ENCODE data around the gene NTF3. TPM values are rescaled to one million over a fixed set of nuclear protein-coding genes. Genes with fewer than 3 reads are reported as not detected.
A peak's percentile ranks its signal among the peaks of the same experiment; 100 is the strongest.

The NTF3 gene
- total RNA-seq, 1 donor from 2014 or later, result 8.6 TPM

DNA sequence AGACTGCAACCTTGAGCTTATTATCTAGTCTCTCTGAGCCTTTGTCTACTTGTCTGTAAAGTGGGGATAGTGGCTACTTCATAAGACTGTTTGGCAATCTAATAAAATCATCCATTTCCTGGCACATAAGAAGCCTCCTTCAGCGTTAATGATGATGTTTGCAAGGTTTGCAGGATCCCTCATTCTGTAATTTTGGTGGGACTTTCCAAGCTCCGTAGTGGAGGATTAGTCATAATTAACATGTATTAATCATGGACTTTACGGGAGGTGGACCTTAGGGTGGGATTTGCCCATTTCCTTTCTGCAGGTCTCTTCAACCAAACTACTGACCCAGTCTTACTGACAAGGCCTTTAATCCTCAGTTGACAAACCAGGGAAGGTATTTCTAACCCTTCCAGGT, 66.2 kb downstream of the NTF3 start:
- TF ChIP-seq CTCF (IDR thresholded peaks at IDR 0.05; ENCODE audit: unreplicated experiment), result no peak
- Mint-ChIP-seq H3K27ac (no peak overlapping the region), H3K9me3 (no peaks in the 10 kb centered on the region), H3K27me3 (ENCODE audit: low read depth) (no peaks in the 10 kb centered on the region), H3K4me1 (peaks cover 17% of the 10 kb centered on the region), H3K36me3 (no peaks in the 10 kb centered on the region), H3K4me3 (no peak overlapping the region)
- DNase-seq (ENCODE audit: low spot score in 2 of 2, unreplicated experiment in 2 of 2), result no peak

GRCh38 chr12:5498806-5499205, 66.9 kb downstream of the NTF3 start:
- Mint-ChIP-seq H3K27ac (no peak overlapping the region), H3K4me3 (no peak overlapping the region), H3K36me3 (no peaks in the 10 kb centered on the region), H3K27me3 (ENCODE audit: low read depth) (no peaks in the 10 kb centered on the region), H3K9me3 (no peaks in the 10 kb centered on the region), H3K4me1 (peaks cover 24% of the 10 kb centered on the region)
- no peak for DNase-seq (ENCODE audit: low spot score in 2 of 2, unreplicated experiment in 2 of 2)
- no peak for TF ChIP-seq CTCF (IDR thresholded peaks at IDR 0.05; ENCODE audit: unreplicated experiment)

- DNase-seq (ENCODE audit: low spot score in 2 of 2, unreplicated experiment in 2 of 2), result no peak
- peaks cover 27% of the 10 kb centered on the region for H3K4me1 Mint-ChIP-seq
- H3K27ac Mint-ChIP-seq, result no peak overlapping the region
- no peak overlapping the region for H3K4me3 Mint-ChIP-seq
- no peaks in the 10 kb centered on the region for H3K27me3 Mint-ChIP-seq (ENCODE audit: low read depth)
- H3K36me3 Mint-ChIP-seq, result no peaks in the 10 kb centered on the region
- no peak for TF ChIP-seq CTCF (IDR thresholded peaks at IDR 0.05; ENCODE audit: unreplicated experiment)
- H3K9me3 Mint-ChIP-seq, result no peaks in the 10 kb centered on the region
These were observed 67.8 kb downstream of the NTF3 start for GRCh38 chr12:5499566-5500330.

DNA sequence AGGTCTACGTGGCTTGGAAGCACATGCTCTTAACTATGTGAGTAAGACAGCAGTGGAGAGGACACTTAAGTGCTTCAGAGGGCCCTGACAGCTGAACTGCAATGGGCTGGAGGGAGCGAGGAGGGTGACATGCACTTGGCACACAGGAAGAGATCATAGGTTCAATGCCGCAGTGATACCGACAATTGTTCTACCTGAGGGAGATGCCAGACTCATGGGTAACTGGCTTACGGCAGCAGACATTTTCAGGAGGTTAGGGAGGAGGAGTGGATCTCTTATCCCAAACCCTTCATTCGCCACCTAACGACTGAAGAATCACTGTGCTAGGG, 68.4 kb downstream of the NTF3 start:
- Mint-ChIP-seq H3K4me3 (no peak overlapping the region), H3K27me3 (ENCODE audit: low read depth) (no peaks in the 10 kb centered on the region), H3K27ac (no peak overlapping the region), H3K4me1 (peaks cover 27% of the 10 kb centered on the region), H3K36me3 (no peaks in the 10 kb centered on the region), H3K9me3 (no peaks in the 10 kb centered on the region)
- DNase-seq (ENCODE audit: low spot score in 2 of 2, unreplicated experiment in 2 of 2), result no peak
- TF ChIP-seq CTCF (IDR thresholded peaks at IDR 0.05; ENCODE audit: unreplicated experiment), result no peak

GRCh38 chr12:5503774-5504173, 71.9 kb downstream of the NTF3 start:
- no peak for TF ChIP-seq CTCF (IDR thresholded peaks at IDR 0.05; ENCODE audit: unreplicated experiment)
- no peaks in the 10 kb centered on the region for H3K27me3 Mint-ChIP-seq (ENCODE audit: low read depth)

More at GRCh38 chr12:5503774-5504173, 71.9 kb downstream of the NTF3 start:
- Mint-ChIP-seq H3K27ac (peak overlapping the region; percentile 82), H3K4me1 (peaks cover 44% of the 10 kb centered on the region), H3K9me3 (no peaks in the 10 kb centered on the region), H3K36me3 (no peaks in the 10 kb centered on the region), H3K4me3 (no peak overlapping the region)
- DNase-seq (ENCODE audit: low spot score in 2 of 2, unreplicated experiment in 2 of 2), result peak; percentile 49 to 70

Measured in mesothelial cell of epicardium (in vitro differentiated cells).